ENCODE measurements around the gene CENPV. TPM values are rescaled to one million over a fixed set of nuclear protein-coding genes. Genes with fewer than 3 reads are reported as not detected.
A peak's percentile ranks its signal among the peaks of the same experiment; 100 is the strongest.
"Not testable (repeated sequence)": the region's sequence is repeated elsewhere in the genome, so short reads cannot be mapped to it uniquely, and the experiment has no call there.

Gene CENPV
- total and polyA plus RNA-seq, 5 experiments from 2014 or later: 24.7 to 30.9 (median 26.2) TPM

DNA sequence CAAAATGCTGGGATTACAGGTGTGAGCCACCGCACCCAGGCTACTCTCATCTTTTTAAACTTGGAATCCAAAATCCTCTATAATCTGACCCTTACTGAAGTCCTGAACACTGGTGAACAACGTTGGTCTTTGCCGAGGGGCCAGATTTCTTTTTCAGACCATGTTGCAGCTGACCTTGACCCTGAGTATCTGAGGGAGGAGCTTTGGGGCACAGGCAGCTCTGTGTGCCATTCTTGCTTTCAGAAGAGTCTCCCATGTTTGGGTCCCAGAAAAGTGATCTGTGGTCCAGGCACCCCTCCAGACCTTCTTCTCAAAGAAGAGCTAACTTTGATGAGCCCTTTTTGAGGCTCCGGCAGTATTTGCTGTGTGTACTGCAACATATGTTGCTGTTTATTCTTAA, 50.4 kb downstream of the CENPV start:
- no peak for DNase-seq

DNA sequence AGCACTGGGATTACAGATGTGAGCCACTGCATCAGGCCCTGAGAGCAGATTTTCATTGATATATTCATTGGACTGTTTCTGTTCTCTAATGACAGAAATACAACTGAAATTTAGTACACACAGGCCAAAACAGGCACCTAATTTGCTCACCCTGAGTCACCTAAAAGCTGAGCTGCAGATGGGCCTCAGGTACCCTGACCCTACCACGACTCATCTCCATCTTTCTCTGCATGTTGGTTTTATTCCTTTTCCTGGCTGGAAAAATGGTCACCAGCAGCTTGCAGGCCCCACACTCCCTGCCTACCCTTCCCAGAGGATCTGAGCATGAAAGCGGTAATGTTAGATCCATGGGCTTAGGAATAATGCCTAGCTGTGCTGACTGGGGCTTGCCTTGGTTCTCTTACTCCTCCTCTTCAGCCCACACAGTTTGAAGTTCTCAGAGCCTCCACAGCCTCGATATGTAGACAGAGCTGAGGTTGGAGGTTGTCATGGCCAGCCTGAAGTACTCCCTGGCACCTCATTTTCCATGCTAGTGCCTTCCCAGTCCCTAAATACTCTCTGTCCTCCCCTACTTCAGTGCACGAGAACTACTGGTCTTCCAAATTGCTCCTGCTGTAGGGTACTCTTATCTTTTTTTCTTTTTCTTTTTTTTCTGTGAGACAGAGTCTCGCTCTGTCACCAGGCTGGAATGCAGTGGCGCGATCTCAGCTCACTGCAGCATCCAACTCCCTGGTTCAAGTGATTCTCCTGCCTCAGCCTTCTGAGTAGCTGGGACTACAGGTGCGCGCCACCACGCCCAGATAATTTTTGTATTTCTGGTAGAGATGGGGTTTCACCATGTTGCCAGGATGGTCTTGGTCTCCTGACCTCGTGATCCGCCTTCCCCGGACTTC, 51.1 kb downstream of the CENPV start:
- H3K4me3 Mint-ChIP-seq: no peak overlapping the region
- POLR2A ChIA-PET: no interaction called here
- no peaks in the 10 kb centered on the region for H3K27me3 Mint-ChIP-seq
- H3K9me3 Mint-ChIP-seq: no peaks in the 10 kb centered on the region
- no peak for DNase-seq
- peak overlapping the region in 2 of 10 donors; percentile 28 to 44 for H3K27ac Mint-ChIP-seq
- peaks cover 10 to 30% (median 16%) of the 10 kb centered on the region in 4 donors for H3K4me1 Mint-ChIP-seq
- no peak for ATAC-seq
- H3K36me3 Mint-ChIP-seq: peaks cover 0 to 50% (median 14%) of the 10 kb centered on the region in 3 donors

More for the DNA sequence above, 50.4 kb downstream of the CENPV start:
- no peaks in the 10 kb centered on the region for H3K9me3 Mint-ChIP-seq
- POLR2A ChIA-PET: no interaction called here
- H3K27me3 Mint-ChIP-seq: no peaks in the 10 kb centered on the region
- peak overlapping the region in 1 of 10 donors; percentile 28 for H3K27ac Mint-ChIP-seq
- ATAC-seq: no peak
- H3K4me3 Mint-ChIP-seq: no peak overlapping the region
- H3K36me3 Mint-ChIP-seq: peaks cover 0 to 56% (median 17%) of the 10 kb centered on the region in 3 donors
- peaks cover 5 to 23% (median 10%) of the 10 kb centered on the region in 4 donors for H3K4me1 Mint-ChIP-seq

DNA sequence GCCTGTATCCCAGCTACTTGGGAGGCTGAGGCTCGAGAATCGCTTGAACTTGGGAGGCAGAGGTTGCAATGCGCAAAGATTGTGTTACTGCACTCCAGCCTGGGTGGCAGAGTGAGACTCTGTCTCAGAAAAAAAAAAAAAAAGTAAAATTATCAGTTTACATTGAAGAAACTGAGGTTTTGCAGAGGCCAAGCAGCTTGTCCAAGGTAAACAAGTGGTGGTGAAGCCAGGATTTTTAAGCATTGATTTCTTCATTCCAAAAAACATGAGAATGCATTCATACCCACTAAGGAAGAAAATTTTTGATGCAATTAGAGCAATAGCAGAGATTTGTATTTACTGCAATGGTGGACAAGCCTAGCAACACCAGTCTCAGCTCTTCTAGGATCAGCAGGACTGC, 52.7 kb downstream of the CENPV start:
- peaks cover 0 to 39% (median 10%) of the 10 kb centered on the region in 3 donors for H3K36me3 Mint-ChIP-seq
- no peak for DNase-seq
- POLR2A ChIA-PET: interaction anchor here (0.6 kb wide), 1 partner anchor 87 kb away, joined by 3 read pairs; no protein-coding TSS in a partner anchor
- no peak for ATAC-seq
- H3K9me3 Mint-ChIP-seq: no peaks in the 10 kb centered on the region
- H3K27me3 Mint-ChIP-seq: no peaks in the 10 kb centered on the region
- H3K27ac Mint-ChIP-seq: no peak overlapping the region
- H3K4me1 Mint-ChIP-seq: peaks cover 11 to 34% (median 23%) of the 10 kb centered on the region in 4 donors
- no peak overlapping the region for H3K4me3 Mint-ChIP-seq

DNA sequence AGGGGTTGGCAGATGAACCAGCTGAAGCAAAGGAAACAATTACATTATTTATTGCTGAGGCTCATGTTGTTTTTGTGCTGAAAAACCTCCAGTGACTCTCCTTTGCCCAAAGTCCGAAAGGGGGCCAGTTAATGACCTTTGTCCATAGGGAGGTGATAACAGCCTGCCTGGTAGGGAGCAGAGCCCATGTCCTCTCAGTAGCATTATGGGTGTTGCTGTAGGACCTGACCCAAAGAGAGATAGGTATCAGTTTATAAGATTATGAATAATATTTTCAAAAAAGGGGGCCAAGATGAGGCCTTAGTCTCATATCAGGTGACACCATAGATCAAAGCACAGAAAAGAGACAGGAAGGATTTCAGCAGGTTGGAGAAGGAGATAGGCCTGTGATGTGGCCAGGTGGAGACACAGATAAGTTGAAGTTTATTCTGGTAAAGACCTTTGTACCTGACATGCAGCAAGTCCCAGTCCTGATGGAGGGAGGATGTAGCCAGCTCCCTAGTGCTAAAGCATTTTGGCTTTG, 55.1 kb downstream of the CENPV start:
- peak overlapping the region in 2 of 10 donors; percentile 43 to 59 for H3K4me3 Mint-ChIP-seq
- H3K27ac Mint-ChIP-seq: peak overlapping the region in 8 of 10 donors; percentile 32 to 89 (median 60)
- peaks cover 0 to 34% (median 10%) of the 10 kb centered on the region in 3 donors for H3K36me3 Mint-ChIP-seq
- POLR2A ChIA-PET: no interaction called here
- peaks cover 13 to 31% (median 24%) of the 10 kb centered on the region in 4 donors for H3K4me1 Mint-ChIP-seq
- no peaks in the 10 kb centered on the region for H3K9me3 Mint-ChIP-seq
- no peaks in the 10 kb centered on the region for H3K27me3 Mint-ChIP-seq
- ATAC-seq: peak in 1 of 2 donors; percentile 64
- peak in 1 of 10 donors; percentile 18 for DNase-seq

DNA sequence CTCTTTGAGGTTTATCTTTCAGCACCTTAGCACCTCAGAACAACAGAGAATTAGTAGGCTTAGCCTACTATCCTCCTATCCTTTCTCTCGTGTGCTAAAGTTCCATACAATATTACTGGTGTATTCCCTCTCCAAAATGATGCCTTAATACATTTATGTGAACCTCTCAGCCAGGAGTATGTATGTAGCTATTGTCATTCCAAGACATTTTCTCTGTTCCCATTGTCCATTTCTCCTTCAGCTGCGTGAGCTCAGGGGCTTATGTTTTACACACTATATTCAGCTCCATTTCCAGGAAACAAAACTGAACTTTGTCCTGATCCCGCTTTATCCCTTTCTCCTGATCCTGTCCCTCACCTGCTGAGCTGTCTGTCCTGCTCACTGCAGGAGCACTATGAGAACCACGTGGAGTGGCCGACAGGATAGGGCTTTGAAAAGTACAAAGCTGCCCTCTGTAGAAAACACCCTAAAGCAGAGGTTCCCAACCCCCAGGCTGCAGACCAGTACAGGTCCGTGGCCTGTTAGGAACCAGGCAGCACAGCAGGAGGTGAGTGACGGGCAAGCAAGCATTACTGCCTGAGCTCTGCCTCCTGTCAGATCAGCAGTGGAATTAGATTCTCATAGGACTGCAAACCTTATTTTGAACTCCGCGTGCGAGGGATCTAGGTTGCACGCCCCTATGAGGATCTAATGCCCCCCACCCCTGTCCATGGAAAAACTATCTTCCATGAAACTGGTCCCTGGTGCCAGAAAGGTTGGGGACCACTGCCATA, 55.7 kb downstream of the CENPV start:
- Mint-ChIP-seq H3K36me3 (peaks cover 0 to 29% (median 7%) of the 10 kb centered on the region in 3 donors), H3K27me3 (no peaks in the 10 kb centered on the region), H3K27ac (peak overlapping the region in 7 of 10 donors; percentile 5 to 89 (median 64)), H3K4me1 (peaks cover 13 to 31% (median 24%) of the 10 kb centered on the region in 4 donors), H3K4me3 (peak overlapping the region in 1 of 10 donors; percentile 59), H3K9me3 (no peaks in the 10 kb centered on the region)
- POLR2A ChIA-PET: no interaction called here
- DNase-seq: no peak
- ATAC-seq: no peak

DNA sequence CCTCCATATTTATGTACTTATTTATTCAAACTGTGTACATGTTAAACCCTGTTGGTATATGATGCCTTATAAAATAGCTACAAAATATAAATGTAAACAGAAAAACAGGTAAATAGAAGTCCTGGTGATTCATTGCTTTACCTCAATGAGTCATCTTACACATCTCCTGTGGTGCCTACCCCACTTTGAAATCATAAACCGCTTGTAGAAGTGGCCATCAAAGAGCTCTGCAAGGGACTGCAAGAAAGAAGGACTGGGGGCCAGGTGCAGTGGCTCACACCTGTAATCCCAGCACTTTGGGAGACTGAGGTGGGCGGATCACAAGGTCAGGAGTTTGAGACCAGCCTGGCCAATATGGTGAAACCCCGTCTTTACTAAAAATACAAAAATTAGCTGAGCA, 57.2 kb downstream of the CENPV start:
- Mint-ChIP-seq H3K36me3 (peaks cover 0 to 16% (median 8%) of the 10 kb centered on the region in 3 donors), H3K4me1 (peaks cover 11 to 31% (median 26%) of the 10 kb centered on the region in 4 donors)
- DNase-seq, H3K9me3 Mint-ChIP-seq, H3K27ac Mint-ChIP-seq, H3K4me3 Mint-ChIP-seq, POLR2A ChIA-PET, ATAC-seq, H3K27me3 Mint-ChIP-seq: not testable (repeated sequence)

DNA sequence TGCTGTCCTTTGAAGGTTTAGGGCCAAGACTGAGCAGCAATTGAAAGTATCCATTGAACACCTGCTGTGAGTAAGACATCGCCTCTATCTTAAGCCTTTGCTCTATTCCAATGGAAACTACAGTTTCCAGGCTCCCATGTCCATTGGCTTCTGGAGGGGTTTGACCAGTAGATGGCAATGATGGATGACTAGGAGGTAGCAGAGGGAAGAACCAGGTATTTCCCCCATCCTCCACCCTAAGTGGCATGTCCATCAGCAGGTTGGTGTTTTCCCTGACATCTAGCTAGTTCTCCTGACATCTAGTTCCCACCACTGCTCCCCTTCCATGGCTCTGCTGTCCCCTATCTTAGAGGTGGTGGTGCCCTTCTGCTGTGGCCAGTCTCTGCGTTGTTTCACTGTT, 58.7 kb downstream of the CENPV start:
- peaks cover 0 to 5% (median 2%) of the 10 kb centered on the region in 3 donors for H3K36me3 Mint-ChIP-seq
- ATAC-seq (no peak), DNase-seq (no peak)
- peak overlapping the region in 4 of 10 donors; percentile 12 to 68 (median 46) for H3K27ac Mint-ChIP-seq
- peaks cover 13 to 37% (median 28%) of the 10 kb centered on the region in 4 donors for H3K4me1 Mint-ChIP-seq
- H3K9me3 Mint-ChIP-seq: no peaks in the 10 kb centered on the region
- H3K27me3 Mint-ChIP-seq: no peaks in the 10 kb centered on the region
- POLR2A ChIA-PET: no interaction called here
- no peak overlapping the region for H3K4me3 Mint-ChIP-seq

DNA sequence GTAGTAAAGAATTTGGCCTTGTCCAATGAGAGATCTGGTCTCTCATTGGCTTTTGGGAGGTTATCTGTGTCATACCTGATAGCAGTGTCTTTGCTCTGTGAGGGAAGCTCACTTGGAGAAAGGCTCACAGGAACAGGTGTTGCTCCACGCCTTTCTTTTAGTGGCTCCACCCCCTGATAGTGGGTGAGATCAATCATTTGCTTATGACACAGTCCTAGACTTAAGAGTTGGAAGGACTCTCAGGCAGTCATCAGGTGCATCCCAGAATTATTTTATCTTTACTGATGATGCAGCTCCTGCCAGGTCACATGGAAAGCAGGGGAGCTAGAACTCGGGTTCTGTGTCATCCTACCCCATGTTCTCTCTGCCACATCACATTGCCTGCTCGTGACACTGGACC, 59.3 kb downstream of the CENPV start:
- H3K27ac Mint-ChIP-seq: no peak overlapping the region
- POLR2A ChIA-PET: interaction anchor here (0.6 kb wide), 1 partner anchor 53 kb away, joined by 3 read pairs; no protein-coding TSS in a partner anchor
- H3K4me3 Mint-ChIP-seq: no peak overlapping the region

More for the DNA sequence above, 59.3 kb downstream of the CENPV start:
- Mint-ChIP-seq H3K9me3 (no peaks in the 10 kb centered on the region), H3K27me3 (no peaks in the 10 kb centered on the region), H3K4me1 (peaks cover 14 to 43% (median 34%) of the 10 kb centered on the region in 4 donors), H3K36me3 (peaks cover 0 to 5% (median 2%) of the 10 kb centered on the region in 3 donors)
- ATAC-seq (no peak), DNase-seq (no peak)

Other genes starting within 250 kb of the CENPV start
- 100 to 1,000 TPM; 149 to 163 TPM for gene NCOR1, start 137.9 kb downstream of the CENPV start, total RNA-seq
- gene NCOR1, start 137.9 kb downstream of the CENPV start, polyA plus RNA-seq: 100 to 1,000 TPM in 1 of 3 donors, 10 to 100 TPM in 2; 41.8 to 132 (median 73.7) TPM
- 10 to 100 TPM; 85.0 to 98.2 TPM for gene PIGL, start 136.3 kb downstream of the CENPV start, total RNA-seq
- 10 to 100 TPM in 1 of 3 donors, 1 to 10 TPM in 2; 9.2 to 14.3 (median 9.2) TPM for gene PIGL, start 136.3 kb downstream of the CENPV start, polyA plus RNA-seq
- 100 to 1,000 TPM; 724 to 751 TPM for gene UBB, start 27.6 kb upstream of the CENPV start, total RNA-seq
- 1,000 to 10,000 TPM; 1,803 to 2,753 (median 2,352) TPM for gene UBB, start 27.6 kb upstream of the CENPV start, polyA plus RNA-seq
- 10 to 100 TPM; 60.9 to 65.0 TPM for gene TRPV2, start 62.1 kb upstream of the CENPV start, total RNA-seq
- 100 to 1,000 TPM in 1 of 3 donors, 10 to 100 TPM in 2; 87.0 to 109 (median 90.6) TPM for gene TRPV2, start 62.1 kb upstream of the CENPV start, polyA plus RNA-seq
- gene LRRC75A, start 138.7 kb upstream of the CENPV start, total RNA-seq: 1 to 10 TPM; 7.4 to 8.9 TPM
- 1 to 10 TPM; 1.8 to 3.1 (median 2.1) TPM for gene LRRC75A, start 138.7 kb upstream of the CENPV start, polyA plus RNA-seq
- 10 to 100 TPM; 18.8 to 21.6 TPM for gene ZNF287, start 215.7 kb upstream of the CENPV start, total RNA-seq
- 10 to 100 TPM in 2 of 3 donors, 1 to 10 TPM in 1; 9.4 to 15.1 (median 11.4) TPM for gene ZNF287, start 215.7 kb upstream of the CENPV start, polyA plus RNA-seq

Data from naive thymus-derived CD8-positive, alpha-beta T cell (primary cell).